GM23338 (cell line): ENCODE results near the gene KIT. TPM values are rescaled to one million over a fixed set of nuclear protein-coding genes. Genes with fewer than 3 reads are reported as not detected.

Experiments used
- CREB1 ChIP-seq: fragments of 250-450 bp; sonication (Bioruptor Pico); IDR thresholded peaks from 2 replicates; pipeline ENCODE4 v1.5.0; 2020; ENCODE audit warnings: low read depth, mild to moderate bottlenecking, moderate library complexity
- POLR2AphosphoS5 ChIP-seq: IDR thresholded peaks from 2 replicates; pipeline ENCODE4 v1.6.1; 2016; ENCODE audit warnings: antibody characterized with exemption, low read depth
- STAT1 ChIP-seq: IDR thresholded peaks from one replicate; pipeline ENCODE4 v1.6.1; 2016; ENCODE audit warnings: antibody characterized with exemption; ENCODE audit not compliant: unreplicated experiment
- ZNF331 ChIP-seq: fragments of 250-450 bp; sonication (Bioruptor Pico); IDR thresholded peaks from 2 replicates; pipeline ENCODE4 v1.5.0; 2020; ENCODE audit warnings: low read depth, mild to moderate bottlenecking, moderate library complexity
- polyA plus RNA-seq: library from polyadenylated mRNA; unstranded; fragments of >200 nt; fragmentation: Nextera tagmentation; extraction: Ambion mirVana; gene quantifications from 2 replicates; pipeline ENCODE4 v1.2.1, GENCODE V29; 2016
- total RNA-seq: library from RNA; depleted of rRNA; stranded (reverse); fragments of >200 nt; shearing (Covaris generic); gene quantifications from 2 replicates; pipeline ENCODE4 v1.2.3, GENCODE V29; 2014
- TF ChIP-seq, protein P1 (sequence below): fragments of 250-450 bp; sonication (Bioruptor Pico); IDR thresholded peaks from 2 replicates; pipeline ENCODE4 v1.5.0; 2020; ENCODE audit warnings: mild to moderate bottlenecking, moderate library complexity
- TF ChIP-seq, protein P2 (sequence below): IDR thresholded peaks from 2 replicates; pipeline ENCODE4 v1.6.1; 2016; ENCODE audit warnings: antibody characterized with exemption
- TF ChIP-seq, protein P3 (sequence below), 2 experiments: fragments of 200-600 bp in 1 of 2; sonication (generic) in 1 of 2; conservative IDR thresholded peaks; 2 replicates each; pipeline versions ENCODE4 v1.5.1 to v1.6.1; 2016 to 2017; ENCODE audit warnings: antibody characterized with exemption in 2 of 2, low read depth in 2 of 2, mild to moderate bottlenecking in 2 of 2, moderate library complexity in 1 of 2

Gene KIT
- total and polyA plus RNA-seq, 2 experiments from 2014 or later, result 9.0 to 28.4 TPM

DNA sequence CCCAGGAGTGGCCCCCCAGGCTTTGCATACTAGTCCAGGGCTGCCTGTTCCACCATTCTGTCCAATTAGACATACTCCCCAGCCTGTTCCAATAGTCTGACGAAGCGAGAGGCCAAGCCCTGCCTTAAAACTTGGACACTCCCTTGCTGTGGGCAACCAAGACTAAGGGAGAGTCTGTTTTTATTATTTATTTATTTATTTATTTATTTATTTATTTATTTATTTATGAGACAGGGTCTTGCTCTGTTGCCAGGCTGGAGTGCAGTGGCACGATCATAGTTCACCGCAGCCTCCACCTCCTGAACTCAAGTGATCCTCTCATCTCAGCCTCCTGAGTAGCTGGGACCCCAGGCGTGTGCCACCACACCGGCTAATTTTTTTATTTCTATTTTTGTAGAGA lies 6.6 kb downstream of the KIT start (continued):
- TF ChIP-seq, protein P1, sequence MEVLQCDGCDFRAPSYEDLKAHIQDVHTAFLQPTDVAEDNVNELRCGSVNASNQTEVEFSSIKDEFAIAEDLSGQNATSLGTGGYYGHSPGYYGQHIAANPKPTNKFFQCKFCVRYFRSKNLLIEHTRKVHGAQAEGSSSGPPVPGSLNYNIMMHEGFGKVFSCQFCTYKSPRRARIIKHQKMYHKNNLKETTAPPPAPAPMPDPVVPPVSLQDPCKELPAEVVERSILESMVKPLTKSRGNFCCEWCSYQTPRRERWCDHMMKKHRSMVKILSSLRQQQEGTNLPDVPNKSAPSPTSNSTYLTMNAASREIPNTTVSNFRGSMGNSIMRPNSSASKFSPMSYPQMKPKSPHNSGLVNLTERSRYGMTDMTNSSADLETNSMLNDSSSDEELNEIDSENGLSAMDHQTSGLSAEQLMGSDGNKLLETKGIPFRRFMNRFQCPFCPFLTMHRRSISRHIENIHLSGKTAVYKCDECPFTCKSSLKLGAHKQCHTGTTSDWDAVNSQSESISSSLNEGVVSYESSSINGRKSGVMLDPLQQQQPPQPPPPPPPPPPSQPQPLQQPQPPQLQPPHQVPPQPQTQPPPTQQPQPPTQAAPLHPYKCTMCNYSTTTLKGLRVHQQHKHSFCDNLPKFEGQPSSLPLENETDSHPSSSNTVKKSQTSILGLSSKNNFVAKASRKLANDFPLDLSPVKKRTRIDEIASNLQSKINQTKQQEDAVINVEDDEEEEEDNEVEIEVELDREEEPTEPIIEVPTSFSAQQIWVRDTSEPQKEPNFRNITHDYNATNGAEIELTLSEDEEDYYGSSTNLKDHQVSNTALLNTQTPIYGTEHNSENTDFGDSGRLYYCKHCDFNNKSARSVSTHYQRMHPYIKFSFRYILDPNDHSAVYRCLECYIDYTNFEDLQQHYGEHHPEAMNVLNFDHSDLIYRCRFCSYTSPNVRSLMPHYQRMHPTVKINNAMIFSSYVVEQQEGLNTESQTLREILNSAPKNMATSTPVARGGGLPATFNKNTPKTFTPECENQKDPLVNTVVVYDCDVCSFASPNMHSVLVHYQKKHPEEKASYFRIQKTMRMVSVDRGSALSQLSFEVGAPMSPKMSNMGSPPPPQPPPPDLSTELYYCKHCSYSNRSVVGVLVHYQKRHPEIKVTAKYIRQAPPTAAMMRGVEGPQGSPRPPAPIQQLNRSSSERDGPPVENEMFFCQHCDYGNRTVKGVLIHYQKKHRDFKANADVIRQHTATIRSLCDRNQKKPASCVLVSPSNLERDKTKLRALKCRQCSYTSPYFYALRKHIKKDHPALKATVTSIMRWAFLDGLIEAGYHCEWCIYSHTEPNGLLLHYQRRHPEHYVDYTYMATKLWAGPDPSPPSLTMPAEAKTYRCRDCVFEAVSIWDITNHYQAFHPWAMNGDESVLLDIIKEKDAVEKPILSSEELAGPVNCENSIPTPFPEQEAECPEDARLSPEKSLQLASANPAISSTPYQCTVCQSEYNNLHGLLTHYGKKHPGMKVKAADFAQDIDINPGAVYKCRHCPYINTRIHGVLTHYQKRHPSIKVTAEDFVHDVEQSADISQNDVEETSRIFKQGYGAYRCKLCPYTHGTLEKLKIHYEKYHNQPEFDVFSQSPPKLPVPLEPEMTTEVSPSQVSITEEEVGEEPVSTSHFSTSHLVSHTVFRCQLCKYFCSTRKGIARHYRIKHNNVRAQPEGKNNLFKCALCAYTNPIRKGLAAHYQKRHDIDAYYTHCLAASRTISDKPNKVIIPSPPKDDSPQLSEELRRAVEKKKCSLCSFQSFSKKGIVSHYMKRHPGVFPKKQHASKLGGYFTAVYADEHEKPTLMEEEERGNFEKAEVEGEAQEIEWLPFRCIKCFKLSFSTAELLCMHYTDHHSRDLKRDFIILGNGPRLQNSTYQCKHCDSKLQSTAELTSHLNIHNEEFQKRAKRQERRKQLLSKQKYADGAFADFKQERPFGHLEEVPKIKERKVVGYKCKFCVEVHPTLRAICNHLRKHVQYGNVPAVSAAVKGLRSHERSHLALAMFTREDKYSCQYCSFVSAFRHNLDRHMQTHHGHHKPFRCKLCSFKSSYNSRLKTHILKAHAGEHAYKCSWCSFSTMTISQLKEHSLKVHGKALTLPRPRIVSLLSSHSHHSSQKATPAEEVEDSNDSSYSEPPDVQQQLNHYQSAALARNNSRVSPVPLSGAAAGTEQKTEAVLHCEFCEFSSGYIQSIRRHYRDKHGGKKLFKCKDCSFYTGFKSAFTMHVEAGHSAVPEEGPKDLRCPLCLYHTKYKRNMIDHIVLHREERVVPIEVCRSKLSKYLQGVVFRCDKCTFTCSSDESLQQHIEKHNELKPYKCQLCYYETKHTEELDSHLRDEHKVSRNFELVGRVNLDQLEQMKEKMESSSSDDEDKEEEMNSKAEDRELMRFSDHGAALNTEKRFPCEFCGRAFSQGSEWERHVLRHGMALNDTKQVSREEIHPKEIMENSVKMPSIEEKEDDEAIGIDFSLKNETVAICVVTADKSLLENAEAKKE, result no peak
- TF ChIP-seq, protein P2, sequence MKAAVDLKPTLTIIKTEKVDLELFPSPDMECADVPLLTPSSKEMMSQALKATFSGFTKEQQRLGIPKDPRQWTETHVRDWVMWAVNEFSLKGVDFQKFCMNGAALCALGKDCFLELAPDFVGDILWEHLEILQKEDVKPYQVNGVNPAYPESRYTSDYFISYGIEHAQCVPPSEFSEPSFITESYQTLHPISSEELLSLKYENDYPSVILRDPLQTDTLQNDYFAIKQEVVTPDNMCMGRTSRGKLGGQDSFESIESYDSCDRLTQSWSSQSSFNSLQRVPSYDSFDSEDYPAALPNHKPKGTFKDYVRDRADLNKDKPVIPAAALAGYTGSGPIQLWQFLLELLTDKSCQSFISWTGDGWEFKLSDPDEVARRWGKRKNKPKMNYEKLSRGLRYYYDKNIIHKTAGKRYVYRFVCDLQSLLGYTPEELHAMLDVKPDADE, result no peak
- no peak for TF ChIP-seq ZNF331 (CRISPR knock-in tag)
- TF ChIP-seq, protein P3, sequence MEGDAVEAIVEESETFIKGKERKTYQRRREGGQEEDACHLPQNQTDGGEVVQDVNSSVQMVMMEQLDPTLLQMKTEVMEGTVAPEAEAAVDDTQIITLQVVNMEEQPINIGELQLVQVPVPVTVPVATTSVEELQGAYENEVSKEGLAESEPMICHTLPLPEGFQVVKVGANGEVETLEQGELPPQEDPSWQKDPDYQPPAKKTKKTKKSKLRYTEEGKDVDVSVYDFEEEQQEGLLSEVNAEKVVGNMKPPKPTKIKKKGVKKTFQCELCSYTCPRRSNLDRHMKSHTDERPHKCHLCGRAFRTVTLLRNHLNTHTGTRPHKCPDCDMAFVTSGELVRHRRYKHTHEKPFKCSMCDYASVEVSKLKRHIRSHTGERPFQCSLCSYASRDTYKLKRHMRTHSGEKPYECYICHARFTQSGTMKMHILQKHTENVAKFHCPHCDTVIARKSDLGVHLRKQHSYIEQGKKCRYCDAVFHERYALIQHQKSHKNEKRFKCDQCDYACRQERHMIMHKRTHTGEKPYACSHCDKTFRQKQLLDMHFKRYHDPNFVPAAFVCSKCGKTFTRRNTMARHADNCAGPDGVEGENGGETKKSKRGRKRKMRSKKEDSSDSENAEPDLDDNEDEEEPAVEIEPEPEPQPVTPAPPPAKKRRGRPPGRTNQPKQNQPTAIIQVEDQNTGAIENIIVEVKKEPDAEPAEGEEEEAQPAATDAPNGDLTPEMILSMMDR (conservative IDR thresholded peaks at IDR 0.05; ENCODE audit: low read depth in 2 of 2), result no peak
- TF ChIP-seq CREB1, result no peak
- TF ChIP-seq STAT1, result no peak
- no peak for TF ChIP-seq POLR2AphosphoS5
